Measurements from ENCODE around the gene AASS. TPM values are rescaled to one million over a fixed set of nuclear protein-coding genes. Genes with fewer than 3 reads are reported as not detected.

AASS gene
- total and polyA plus RNA-seq, 2 of the 8 experiments (the other 6 are each of a cell fraction or from before 2014, with no cell fraction given): 203 to 394 TPM

DNA sequence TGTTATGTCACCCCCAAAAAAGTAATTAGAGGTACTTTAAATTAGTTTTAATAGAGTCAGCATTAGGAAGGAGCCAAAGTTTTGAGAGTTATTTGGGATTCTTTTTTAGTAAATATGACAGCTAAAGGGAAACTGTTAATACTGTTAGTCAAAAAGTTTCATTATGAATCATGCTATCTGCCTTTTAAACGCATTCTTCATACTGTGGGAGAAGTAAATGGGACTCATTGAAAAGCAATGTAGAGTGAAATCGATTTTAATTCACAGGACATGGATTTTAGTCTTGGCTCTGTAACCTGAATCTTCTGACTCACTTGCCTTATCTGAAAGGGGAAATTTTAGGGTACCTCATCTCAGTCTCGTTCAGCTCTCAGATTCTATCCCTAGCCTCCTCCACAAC, 105.1 kb downstream of the AASS start:
- no peaks in the 10 kb centered on the region for H4K20me1 ChIP-seq (replicated peaks in 1 of 2; ENCODE audit: control insufficient read depth in 1 of 2, insufficient read depth in 2 of 2, low read length in 2 of 2)
- no peaks in the 10 kb centered on the region for H3K9me3 ChIP-seq (ENCODE audit: insufficient read depth in 2 of 2, low read depth in 1 of 2, low read length in 1 of 2)
- FAIRE-seq (no peak), DNase-seq (ENCODE audit: low read depth in 1 of 2, low spot score in 2 of 2) (no peak)
- H3K56ac ChIP-seq (replicated peaks; ENCODE audit: insufficient read length, low read depth, low read length): no peak overlapping the region
- no peak overlapping the region for H3K4me3 ChIP-seq (ENCODE audit: extremely low read depth in 1 of 4, insufficient read depth in 2 of 4, low read depth in 3 of 4, low read length in 4 of 4)
- ChIA-PET CTCF (ENCODE audit: partially characterized antibody) (no interaction called here), POLR2A (ENCODE audit: partially characterized antibody) (no interaction called here)
- H3K4me1 ChIP-seq (replicated peaks in 1 of 4; ENCODE audit: control insufficient read depth in 3 of 4, insufficient read depth in 4 of 4, low read length in 3 of 4): no peaks in the 10 kb centered on the region
- H3K14ac ChIP-seq (ENCODE audit: insufficient read length): no peak overlapping the region
- no peak overlapping the region for H3K9ac ChIP-seq (replicated peaks in 1 of 4; ENCODE audit: extremely low read depth in 1 of 4, low read depth in 3 of 4, low read length in 3 of 4)
- peaks cover 16 to 81% (median 50%) of the 10 kb centered on the region in 4 experiments for H3K36me3 ChIP-seq (ENCODE audit: control insufficient read depth in 2 of 4, insufficient read depth in 4 of 4, low read length in 3 of 4)
- H3K27ac ChIP-seq (ENCODE audit: low read depth, low read length): no peak overlapping the region
- 90% methylated on average over 3 of the region's 3 CpGs; no CpG with 5 or more reads in 1 of the 2 experiments for WGBS, 2 experiments (ENCODE audit: extremely low coverage in 1 of 2, insufficient coverage in 1 of 2, insufficient read length in 1 of 2, insufficient replicate concordance in 2 of 2, low coverage in 1 of 2, low lambda C conversion rate in 2 of 2, missing lambda C conversion rate in 1 of 2)
- no peaks in the 10 kb centered on the region for H3K23me2 ChIP-seq (ENCODE audit: low read depth, low read length)
- no peak overlapping the region for H3K4ac ChIP-seq (replicated peaks; ENCODE audit: insufficient read length, low read depth, low read length)
- H2BK15ac ChIP-seq (ENCODE audit: low read length): no peak overlapping the region
- no peak overlapping the region for H2AK5ac ChIP-seq (ENCODE audit: low read depth, low read length)
- H2BK12ac ChIP-seq (ENCODE audit: low read depth, low read length): no peak overlapping the region
- no peak overlapping the region for H2BK5ac ChIP-seq (ENCODE audit: low read depth, low read length)
- no peaks in the 10 kb centered on the region for H3K79me1 ChIP-seq (ENCODE audit: low read depth, low read length)
- no peak overlapping the region for H4K91ac ChIP-seq (replicated peaks; ENCODE audit: insufficient read length, low read length)
- H3K18ac ChIP-seq (ENCODE audit: extremely low read depth, low read length): no peak overlapping the region
- no peaks in the 10 kb centered on the region for H3K27me3 ChIP-seq (replicated peaks in 1 of 4; ENCODE audit: control insufficient read depth in 3 of 4, extremely low read depth in 1 of 4, insufficient read depth in 3 of 4, low read length in 3 of 4)
- no peaks in the 10 kb centered on the region for H3K79me2 ChIP-seq (ENCODE audit: control insufficient read depth in 1 of 2, insufficient read depth in 2 of 2, low read length in 2 of 2)
- no peak for TF ChIP-seq KDM4A (IDR thresholded peaks at IDR 0.05; ENCODE audit: low read depth, low read length, severe bottlenecking)
- TF ChIP-seq, protein P1, sequence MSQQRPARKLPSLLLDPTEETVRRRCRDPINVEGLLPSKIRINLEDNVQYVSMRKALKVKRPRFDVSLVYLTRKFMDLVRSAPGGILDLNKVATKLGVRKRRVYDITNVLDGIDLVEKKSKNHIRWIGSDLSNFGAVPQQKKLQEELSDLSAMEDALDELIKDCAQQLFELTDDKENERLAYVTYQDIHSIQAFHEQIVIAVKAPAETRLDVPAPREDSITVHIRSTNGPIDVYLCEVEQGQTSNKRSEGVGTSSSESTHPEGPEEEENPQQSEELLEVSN (IDR thresholded peaks at IDR 0.05): no peak
- no peak for TF ChIP-seq SP4 (IDR thresholded peaks at IDR 0.05; ENCODE audit: low read length)
- TF ChIP-seq TAF7 (optimal IDR thresholded peaks at IDR 0.05; ENCODE audit: borderline replicate concordance, low read depth, low read length): no peak
- no peak overlapping the region for H4K5ac ChIP-seq (ENCODE audit: insufficient read length, low read depth, low read length)
- H3K4me2 ChIP-seq (ENCODE audit: insufficient read depth in 1 of 2, low read depth in 2 of 2, low read length in 2 of 2): no peak overlapping the region
- no peak overlapping the region for H4K8ac ChIP-seq (ENCODE audit: extremely low read depth, insufficient read depth, low read length)
- H2AFZ ChIP-seq (ENCODE audit: low read length): no peak overlapping the region
- no peak overlapping the region for H2BK120ac ChIP-seq (replicated peaks; ENCODE audit: low read depth, low read length)
- H3K23ac ChIP-seq (ENCODE audit: insufficient read length): no peak overlapping the region
- H2BK20ac ChIP-seq (ENCODE audit: low read length): no peak overlapping the region

All from H1 (cell line).